Tibial nerve (tissue), 3 donors: ENCODE results near the gene CACHD1.

Source experiments
- CTCF ChIP-seq, 5 experiments: fragments of 200-600 bp in 3 of 5; fragments of 450-650 bp in 2 of 5; sonication (generic) in 3 of 5; IDR thresholded peaks; one replicate each; pipeline ENCODE4 v1.5.1; 2016 to 2019; ENCODE audit warnings: antibody characterized with exemption in 5 of 5, mild to moderate bottlenecking in 3 of 5, moderate library complexity in 2 of 5
- POLR2A ChIP-seq, 2 donors: fragments of 450-650 bp; IDR thresholded peaks; one replicate each; pipeline ENCODE4 v1.6.1; 2017; ENCODE audit warnings: antibody characterized with exemption in 2 of 2, mild to moderate bottlenecking in 2 of 2, moderate library complexity in 2 of 2

DNA sequence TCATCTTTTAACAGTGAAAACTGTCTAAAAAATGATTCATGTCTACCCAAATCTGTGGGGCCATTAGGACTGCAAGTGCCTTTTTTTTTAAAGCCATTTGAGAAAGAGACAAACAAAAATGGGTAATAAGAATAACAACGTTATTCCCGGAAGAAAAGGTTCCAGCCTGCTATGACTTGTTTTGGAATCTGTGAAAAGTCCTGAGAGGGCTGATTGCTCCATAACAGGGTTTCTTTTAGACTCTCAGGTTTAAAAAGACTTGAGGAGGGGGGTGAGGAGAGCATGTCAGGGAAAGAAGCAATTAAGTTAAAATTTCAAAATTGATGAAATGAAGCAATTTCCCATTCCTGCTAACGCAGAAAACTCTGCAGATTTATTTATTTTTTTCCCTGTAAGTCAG, 56.4 kb downstream of the CACHD1 start:
- TF ChIP-seq POLR2A (IDR thresholded peaks at IDR 0.05) (no peak), CTCF (IDR thresholded peaks at IDR 0.05) (no peak)
